Activated naive CD8-positive, alpha-beta T cell treated with anti-CD3 and anti-CD28 coated beads, Interleukin-2, amount 10 ng/mL, durations not matched to agents 7 days and 5 days (primary cell): Measurements from ENCODE around the gene OTULINL. TPM values are rescaled to one million over a fixed set of nuclear protein-coding genes. Genes with fewer than 3 reads are reported as not detected.
A peak's percentile ranks its signal among the peaks of the same experiment; 100 is the strongest.

Source experiments
- ATAC-seq: fragments of 150-1000 bp; cut with Tn5 transposase; one replicate; pipeline ENCODE4 v1.10.0; 2021; ENCODE audit warnings: low read depth, moderate library complexity
- POLR2A ChIA-PET: fragments of 350-600 bp; sonication (Branson Sonifier 250); formaldehyde crosslinking; loops from one replicate; lab custom pipeline; 2021; ENCODE audit warnings: antibody characterized with exemption; lab: Charles Lee
- DNase-seq: peaks from one replicate; pipeline ENCODE4 v3.0.0; 2021
- H3K27ac Mint-ChIP-seq: one replicate; pipeline ENCODE4 v1.8.0; 2022; ENCODE audit warnings: mild to moderate bottlenecking, mixed read lengths
- H3K27me3 Mint-ChIP-seq: one replicate; pipeline ENCODE4 v1.8.0; 2022; ENCODE audit warnings: mild to moderate bottlenecking, moderate library complexity, mixed read lengths
- H3K36me3 Mint-ChIP-seq: one replicate; pipeline ENCODE4 v1.8.0; 2021; ENCODE audit warnings: mild to moderate bottlenecking, mixed read lengths
- H3K4me1 Mint-ChIP-seq: one replicate; pipeline ENCODE4 v1.8.0; 2021; ENCODE audit warnings: mixed read lengths
- H3K4me3 Mint-ChIP-seq: one replicate; pipeline ENCODE4 v1.8.0; 2022; ENCODE audit warnings: mild to moderate bottlenecking, moderate library complexity, mixed read lengths
- H3K9me3 Mint-ChIP-seq: one replicate; pipeline ENCODE4 v1.8.0; 2021; ENCODE audit warnings: mixed read lengths
- total RNA-seq, 2 experiments: library from RNA; stranded (reverse); gene quantifications; one replicate each; pipeline ENCODE4 v1.2.3, GENCODE V29; 2021

OTULINL gene
- total RNA-seq, 2 experiments from 2014 or later: 67.7 to 68.4 TPM

DNA sequence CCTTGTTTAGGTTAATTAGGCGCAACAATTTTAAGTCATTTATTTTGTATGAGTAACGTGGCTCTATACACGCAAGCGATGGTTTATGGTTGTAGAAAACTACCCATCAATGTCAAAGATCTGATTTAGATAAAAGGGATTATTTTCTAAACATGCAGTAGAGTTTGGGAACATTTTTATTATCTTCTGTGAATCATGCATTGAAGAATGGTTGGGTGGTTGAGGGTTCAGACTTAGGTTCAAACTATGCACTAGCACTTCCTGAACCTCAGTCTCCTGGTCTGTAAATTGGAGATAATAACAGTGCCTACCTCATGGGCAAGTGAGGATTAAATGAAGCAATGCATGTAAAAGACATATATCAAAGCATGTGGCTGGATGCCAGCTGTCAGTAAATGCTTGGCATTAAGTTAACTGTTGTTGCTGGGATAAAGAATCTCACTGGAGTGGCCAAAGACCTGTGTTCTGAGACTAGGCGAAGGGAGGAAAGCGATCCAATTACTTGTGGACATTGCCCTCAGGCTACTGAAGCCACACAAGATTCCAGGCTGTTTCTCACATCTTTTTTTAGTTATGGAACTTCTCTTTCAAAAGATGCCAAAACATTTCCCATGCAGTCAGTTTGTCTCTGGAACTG, 1.1 kb upstream of the OTULINL start:
- DNase-seq (no peak), ATAC-seq (no peak)
- peaks cover 5% of the 10 kb centered on the region for H3K9me3 Mint-ChIP-seq
- POLR2A ChIA-PET: interaction anchor here (5.1 kb wide), 1 partner anchor 12 kb away, joined by 118 read pairs; no protein-coding TSS in a partner anchor
- H3K4me1 Mint-ChIP-seq: peaks cover 26% of the 10 kb centered on the region
- H3K27ac Mint-ChIP-seq: no peak overlapping the region
- H3K27me3 Mint-ChIP-seq: peaks cover 15% of the 10 kb centered on the region
- H3K36me3 Mint-ChIP-seq: peaks cover 20% of the 10 kb centered on the region
- H3K4me3 Mint-ChIP-seq: peak overlapping the region; percentile 77

DNA sequence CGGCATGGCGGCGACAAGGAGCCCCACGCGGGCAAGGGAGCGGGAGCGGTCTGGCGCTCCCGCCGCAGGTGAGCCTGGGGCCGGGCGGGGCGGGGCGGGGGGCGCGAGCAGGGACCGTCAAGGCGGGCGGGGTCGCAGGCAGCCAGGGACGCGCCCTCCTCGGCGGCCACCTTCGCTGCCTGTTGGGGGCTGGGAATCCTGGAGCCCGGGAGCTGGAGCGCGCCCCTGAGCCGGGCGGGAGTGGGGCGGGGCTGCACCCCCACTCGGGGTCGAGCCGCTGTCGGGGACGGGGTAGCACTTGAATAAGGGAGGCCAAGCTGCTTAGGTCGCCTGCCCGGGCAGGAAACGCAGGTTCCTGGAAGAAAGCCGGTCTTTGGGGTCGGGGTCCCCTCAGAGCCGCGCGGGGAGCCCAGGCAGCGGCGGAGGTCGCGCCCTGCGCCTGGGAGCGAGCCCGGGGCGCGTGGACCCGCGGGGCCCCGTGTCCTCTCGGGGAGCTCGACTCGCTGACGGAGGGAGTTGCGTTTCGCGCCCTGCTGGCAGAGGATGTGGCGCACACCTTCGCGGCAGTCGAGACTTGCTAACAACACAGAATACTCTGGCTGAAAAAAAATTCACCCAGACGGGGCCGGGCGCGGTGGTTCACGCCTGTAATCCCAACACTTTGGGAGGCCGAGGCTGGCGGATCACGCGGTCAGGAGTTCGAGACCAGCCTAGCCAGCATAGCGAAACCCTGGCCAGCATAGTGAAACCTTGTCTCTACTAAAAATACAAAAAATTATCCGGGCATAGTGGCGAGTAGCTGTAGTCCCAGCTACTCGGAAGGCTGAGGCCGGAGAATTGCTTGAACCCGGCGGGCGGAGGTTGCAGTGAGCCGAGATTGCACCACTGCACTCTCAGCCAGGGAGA, 552 bp downstream of the OTULINL start:
- Mint-ChIP-seq H3K4me3 (peak overlapping the region; percentile 91), H3K36me3 (peaks cover 32% of the 10 kb centered on the region), H3K27ac (peak overlapping the region; percentile 88), H3K4me1 (peaks cover 39% of the 10 kb centered on the region), H3K27me3 (peaks cover 15% of the 10 kb centered on the region), H3K9me3 (peaks cover 3% of the 10 kb centered on the region)
- POLR2A ChIA-PET: interaction anchor here (0.6 to 5.1 kb wide), 28 partner anchors 10 to 217 kb away, joined by 3 to 118 read pairs (median 4); no protein-coding TSS in a partner anchor
- DNase-seq: peak; percentile 85
- peak; percentile 84 for ATAC-seq

DNA sequence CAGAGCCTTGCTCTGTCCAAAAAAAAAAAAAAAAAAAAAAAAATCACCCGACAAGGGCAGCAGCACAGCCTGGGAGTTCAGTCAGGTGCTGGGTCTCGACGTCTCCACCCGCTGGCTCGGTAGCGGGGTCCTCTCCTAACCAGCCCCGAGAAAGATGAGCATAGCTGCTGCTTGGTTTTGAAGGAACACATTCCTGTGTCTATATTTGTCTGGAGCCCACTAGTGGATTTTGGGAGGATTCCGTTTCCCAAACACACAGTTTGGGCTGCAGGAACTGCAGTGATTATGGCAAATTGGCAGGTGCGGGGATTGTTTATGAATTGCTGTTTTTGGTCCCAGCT, 1.2 kb downstream of the OTULINL start:
- Mint-ChIP-seq H3K4me1 (peaks cover 44% of the 10 kb centered on the region), H3K4me3 (peak overlapping the region; percentile 91), H3K9me3 (peaks cover 3% of the 10 kb centered on the region), H3K27ac (peak overlapping the region; percentile 88), H3K36me3 (peaks cover 36% of the 10 kb centered on the region), H3K27me3 (peaks cover 15% of the 10 kb centered on the region)
- POLR2A ChIA-PET: interaction anchor here (0.6 to 5.1 kb wide), 27 partner anchors 10 to 217 kb away, joined by 3 to 118 read pairs (median 4); no protein-coding TSS in a partner anchor
- ATAC-seq (peak; percentile 3), DNase-seq (no peak)

DNA sequence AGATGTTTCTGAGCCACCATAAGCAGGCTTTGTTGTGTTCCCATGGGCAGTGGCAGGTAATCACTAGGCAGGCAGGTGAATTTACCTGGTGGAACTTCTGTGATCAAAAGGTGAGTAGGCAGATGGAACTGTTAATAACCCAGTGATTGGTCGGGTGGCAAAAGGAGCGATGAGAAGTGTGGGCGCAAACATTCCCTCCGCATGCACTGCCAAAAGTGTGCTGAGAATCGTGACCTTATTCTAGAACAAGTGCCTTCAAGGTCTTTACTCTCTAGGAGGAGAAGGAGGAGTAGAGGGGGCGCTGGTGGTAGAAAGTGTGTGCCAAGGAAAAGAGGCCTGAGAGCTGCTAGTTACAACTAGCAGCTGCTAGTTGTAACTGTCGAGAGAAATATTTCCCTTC, 3.3 kb downstream of the OTULINL start:
- POLR2A ChIA-PET: interaction anchor here (5.1 kb wide), 1 partner anchor 8 kb away, joined by 118 read pairs; no protein-coding TSS in a partner anchor
- Mint-ChIP-seq H3K4me3 (peak overlapping the region; percentile 51), H3K27me3 (peaks cover 5% of the 10 kb centered on the region), H3K36me3 (peaks cover 46% of the 10 kb centered on the region), H3K27ac (no peak overlapping the region), H3K4me1 (peaks cover 60% of the 10 kb centered on the region), H3K9me3 (no peaks in the 10 kb centered on the region)
- ATAC-seq: no peak
- DNase-seq: no peak

DNA sequence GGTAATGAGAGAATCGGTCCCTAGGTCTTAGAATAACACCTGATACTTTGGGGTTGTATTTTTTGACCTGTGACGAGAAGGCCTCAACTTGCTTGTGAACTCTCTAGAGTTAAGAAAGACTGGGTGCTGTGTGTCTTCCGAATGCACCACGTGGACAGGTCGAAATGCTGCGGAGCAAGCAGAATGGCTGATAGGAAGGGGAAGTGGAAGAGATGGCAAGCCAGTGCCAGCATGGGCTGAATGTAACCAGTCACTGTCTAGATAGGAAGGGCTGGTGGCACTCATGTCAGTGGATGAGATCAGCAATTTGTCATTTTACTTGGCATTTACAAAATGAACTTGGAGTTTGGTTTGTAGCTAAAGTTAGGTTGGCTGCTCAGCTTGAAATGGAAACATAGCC, 5.6 kb downstream of the OTULINL start:
- peaks cover 47% of the 10 kb centered on the region for H3K36me3 Mint-ChIP-seq
- ATAC-seq (no peak), DNase-seq (no peak)
- POLR2A ChIA-PET: no interaction called here
- H3K9me3 Mint-ChIP-seq: no peaks in the 10 kb centered on the region
- no peak overlapping the region for H3K4me3 Mint-ChIP-seq
- no peaks in the 10 kb centered on the region for H3K27me3 Mint-ChIP-seq
- no peak overlapping the region for H3K27ac Mint-ChIP-seq
- H3K4me1 Mint-ChIP-seq: peaks cover 73% of the 10 kb centered on the region

DNA sequence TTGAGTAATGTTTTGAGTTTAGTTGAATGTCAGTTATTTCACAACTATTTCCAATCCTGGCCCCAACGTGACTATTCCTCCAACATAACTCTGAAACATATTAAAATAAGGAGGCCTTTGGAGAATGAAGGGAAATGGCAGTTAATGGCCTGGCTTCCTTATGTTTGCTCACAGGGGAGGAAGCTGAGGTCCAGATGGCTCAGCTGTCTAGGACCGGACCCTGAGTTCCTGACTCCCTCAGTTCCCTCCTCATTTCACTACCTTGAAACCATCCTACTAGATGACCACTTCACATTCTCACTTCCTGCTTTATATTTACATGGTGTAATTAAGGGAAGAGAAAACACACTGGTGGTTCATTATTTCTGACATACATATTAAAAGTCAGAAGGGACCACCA, 6.6 kb downstream of the OTULINL start:
- no peaks in the 10 kb centered on the region for H3K27me3 Mint-ChIP-seq
- H3K36me3 Mint-ChIP-seq: peaks cover 51% of the 10 kb centered on the region
- ATAC-seq (no peak), DNase-seq (no peak)
- H3K4me1 Mint-ChIP-seq: peaks cover 82% of the 10 kb centered on the region
- POLR2A ChIA-PET: no interaction called here
- no peak overlapping the region for H3K27ac Mint-ChIP-seq
- no peak overlapping the region for H3K4me3 Mint-ChIP-seq
- H3K9me3 Mint-ChIP-seq: no peaks in the 10 kb centered on the region

DNA sequence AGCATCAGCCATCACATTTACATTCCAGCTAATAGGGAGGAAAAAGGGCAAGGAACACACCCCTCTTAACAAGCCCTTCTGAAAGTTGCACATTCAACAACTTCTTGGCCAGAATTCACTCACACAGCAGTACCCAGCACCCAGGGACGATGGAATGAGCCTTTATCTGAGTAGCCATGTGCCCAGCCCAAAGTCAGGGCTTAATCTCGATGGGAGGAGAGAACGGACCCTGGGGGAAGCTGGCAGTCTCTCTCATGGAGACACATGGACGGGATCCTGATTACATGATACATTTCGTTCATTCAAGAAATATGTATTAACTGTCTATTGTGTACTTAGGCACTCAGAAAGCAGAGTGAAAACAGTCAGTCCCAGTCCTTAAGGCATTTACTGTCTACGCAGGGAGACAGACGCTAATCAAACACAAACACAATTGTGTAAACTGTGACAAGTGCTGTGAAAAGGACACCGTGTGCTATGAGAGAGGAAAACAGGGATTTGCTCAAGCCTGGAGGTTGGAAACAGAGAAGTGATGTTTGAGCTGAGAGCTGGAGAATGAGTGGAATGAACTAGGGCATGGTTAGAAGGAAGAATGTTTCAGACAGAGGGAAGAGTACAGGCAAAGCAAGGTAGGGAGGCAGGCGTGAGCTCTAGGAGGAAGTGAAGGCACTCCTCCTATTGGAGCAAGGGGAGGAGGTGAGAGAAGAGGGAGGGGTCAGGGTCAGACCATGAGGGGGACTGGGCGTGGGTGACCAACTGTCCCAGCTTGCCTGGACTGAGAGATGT, 7.4 kb downstream of the OTULINL start:
- POLR2A ChIA-PET: interaction anchor here (6.6 kb wide), 1 partner anchor 6 kb away, joined by 118 read pairs; the partner anchor contains the start of gene OTULINL
- no peak for DNase-seq
- no peak for ATAC-seq
- H3K27me3 Mint-ChIP-seq: no peaks in the 10 kb centered on the region
- peak overlapping the region; percentile 21 for H3K4me3 Mint-ChIP-seq
- H3K27ac Mint-ChIP-seq: peak overlapping the region; percentile 26
- H3K4me1 Mint-ChIP-seq: peaks cover 82% of the 10 kb centered on the region
- H3K9me3 Mint-ChIP-seq: no peaks in the 10 kb centered on the region
- peaks cover 45% of the 10 kb centered on the region for H3K36me3 Mint-ChIP-seq

DNA sequence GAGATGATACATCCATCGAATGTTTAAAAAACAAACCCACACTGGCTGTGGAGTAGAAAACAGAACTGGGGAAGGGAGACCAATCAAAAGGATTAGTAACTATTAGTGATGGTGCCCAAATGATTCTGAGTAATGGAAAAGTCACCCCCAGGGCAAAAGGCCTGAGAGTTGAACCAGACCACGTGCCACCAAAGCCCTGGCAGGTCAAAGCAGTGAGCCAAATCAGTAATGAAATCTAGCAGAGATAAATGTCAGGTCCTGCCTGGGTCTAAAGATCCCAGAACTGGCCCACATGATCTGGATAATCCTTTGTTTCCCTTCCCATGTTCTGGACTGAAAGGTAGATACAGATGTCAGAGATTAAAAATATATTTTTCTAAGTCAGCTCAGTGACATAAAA, 9.4 kb downstream of the OTULINL start:
- no peaks in the 10 kb centered on the region for H3K9me3 Mint-ChIP-seq
- H3K27me3 Mint-ChIP-seq: no peaks in the 10 kb centered on the region
- ATAC-seq (no peak), DNase-seq (no peak)
- H3K4me1 Mint-ChIP-seq: peaks cover 83% of the 10 kb centered on the region
- peak overlapping the region; percentile 48 for H3K4me3 Mint-ChIP-seq
- H3K27ac Mint-ChIP-seq: peak overlapping the region; percentile 76
- POLR2A ChIA-PET: interaction anchor here (1.2 to 6.6 kb wide), 2 partner anchors 8 to 204 kb away, joined by 3 to 118 read pairs; partner anchors contain the start of gene OTULINL
- H3K36me3 Mint-ChIP-seq: peaks cover 33% of the 10 kb centered on the region

DNA sequence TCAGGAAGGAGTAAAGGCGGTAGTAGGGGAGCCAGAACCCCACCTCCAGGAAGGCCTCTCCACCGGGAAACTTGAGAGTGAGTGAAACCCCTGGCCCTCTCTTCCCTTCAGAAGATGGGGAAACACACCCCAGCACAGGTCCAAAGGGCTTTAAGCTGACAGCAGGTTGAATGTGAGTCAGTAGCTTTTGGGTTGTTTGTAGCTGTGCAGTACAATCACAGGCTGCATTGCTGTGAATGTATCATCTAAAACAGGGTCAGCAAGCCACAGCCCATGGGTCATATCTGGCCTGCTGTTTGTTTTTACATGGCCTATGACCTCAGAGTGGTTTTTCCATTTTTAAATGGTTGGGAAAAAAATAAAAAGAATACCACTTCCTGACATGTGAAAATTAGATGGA, 10.0 kb downstream of the OTULINL start:
- Mint-ChIP-seq H3K4me1 (peaks cover 86% of the 10 kb centered on the region), H3K27me3 (no peaks in the 10 kb centered on the region), H3K27ac (peak overlapping the region; percentile 76), H3K36me3 (peaks cover 35% of the 10 kb centered on the region), H3K9me3 (no peaks in the 10 kb centered on the region), H3K4me3 (peak overlapping the region; percentile 85)
- no peak for DNase-seq
- POLR2A ChIA-PET: interaction anchor here (6.6 kb wide), 1 partner anchor 9 kb away, joined by 118 read pairs; the partner anchor contains the start of gene OTULINL
- no peak for ATAC-seq

DNA sequence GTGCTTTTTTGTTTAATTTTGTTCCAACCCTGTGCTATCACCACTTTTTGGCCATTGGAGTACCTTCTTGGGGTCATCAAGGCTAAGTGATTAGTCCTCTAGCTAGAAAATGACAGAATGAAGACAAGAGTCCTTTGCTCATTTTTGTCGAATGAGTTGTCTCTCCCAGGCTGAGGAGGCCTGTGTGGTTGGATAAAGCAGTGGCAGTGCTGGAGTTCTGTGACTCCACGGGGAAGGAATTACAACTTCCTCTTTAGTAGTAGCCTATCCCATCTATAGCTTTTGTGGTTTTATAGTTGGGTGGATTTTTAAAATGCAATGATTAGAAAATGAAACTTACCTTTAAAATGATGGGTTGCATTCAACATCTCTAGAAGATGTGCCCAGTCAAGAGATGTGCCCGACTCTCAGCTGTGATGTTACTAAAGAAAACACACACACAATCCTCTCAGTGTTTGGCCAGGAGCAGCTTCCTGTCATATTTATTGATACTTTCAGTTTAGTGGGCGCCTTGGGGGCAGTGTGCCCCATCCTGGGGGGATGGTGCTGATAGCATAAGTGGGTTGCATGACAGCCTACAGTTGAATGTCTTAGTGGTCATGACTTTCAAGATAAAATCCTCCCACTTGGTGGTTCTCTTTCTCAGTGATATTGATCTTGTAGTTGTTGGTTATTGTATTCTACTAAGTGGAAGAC, 11.9 kb downstream of the OTULINL start:
- POLR2A ChIA-PET: interaction anchor here (0.7 to 6.6 kb wide), 9 partner anchors 11 to 228 kb away, joined by 3 to 118 read pairs (median 4); partner anchors contain the start of gene OTULINL
- H3K4me1 Mint-ChIP-seq: peaks cover 88% of the 10 kb centered on the region

DNA sequence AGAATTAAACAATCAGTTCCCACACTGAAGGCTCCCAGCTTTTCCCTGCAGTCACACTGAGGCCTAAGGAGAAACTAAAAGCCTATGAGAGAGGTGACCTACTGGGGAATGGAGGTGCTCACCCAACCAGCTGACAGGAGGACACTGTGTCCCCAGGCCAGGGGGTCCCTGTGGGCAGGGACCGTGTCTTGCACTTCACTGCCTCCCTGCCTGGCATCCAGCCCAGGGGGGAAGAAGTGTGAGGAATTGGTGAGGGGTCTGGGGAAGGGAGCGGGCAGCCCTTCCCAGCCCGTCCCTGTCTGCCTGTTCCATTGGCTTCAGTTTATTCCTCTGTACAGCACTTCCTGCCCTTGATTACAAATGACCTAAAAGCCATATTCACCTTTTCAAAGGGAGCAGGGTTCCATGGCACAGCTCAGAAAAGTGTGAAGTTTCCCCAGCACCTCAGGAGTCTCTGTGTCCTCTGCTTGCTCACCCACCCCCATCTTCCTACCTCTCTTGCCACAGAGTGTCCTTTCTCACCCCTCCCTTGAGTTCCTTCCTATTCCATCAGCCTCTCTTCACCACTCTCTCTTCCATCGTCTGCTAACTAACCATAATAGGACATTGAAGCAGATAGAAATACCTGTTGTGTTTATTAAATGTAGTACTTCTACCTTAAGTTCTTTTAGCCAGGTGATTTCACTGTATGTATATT, 12.9 kb downstream of the OTULINL start:
- DNase-seq (no peak), ATAC-seq (no peak)
- H3K4me1 Mint-ChIP-seq: peaks cover 79% of the 10 kb centered on the region
- H3K4me3 Mint-ChIP-seq: peak overlapping the region; percentile 85
- no peaks in the 10 kb centered on the region for H3K9me3 Mint-ChIP-seq
- H3K27me3 Mint-ChIP-seq: no peaks in the 10 kb centered on the region
- H3K36me3 Mint-ChIP-seq: peaks cover 37% of the 10 kb centered on the region
- H3K27ac Mint-ChIP-seq: peak overlapping the region; percentile 97
- POLR2A ChIA-PET: interaction anchor here (0.6 to 6.6 kb wide), 9 partner anchors 12 to 241 kb away, joined by 3 to 118 read pairs (median 5); partner anchors contain the start of gene OTULINL

More for the DNA sequence above, 11.9 kb downstream of the OTULINL start:
- Mint-ChIP-seq H3K9me3 (no peaks in the 10 kb centered on the region), H3K36me3 (peaks cover 39% of the 10 kb centered on the region), H3K27ac (peak overlapping the region; percentile 97), H3K4me3 (peak overlapping the region; percentile 85), H3K27me3 (no peaks in the 10 kb centered on the region)
- ATAC-seq (peak; percentile 57), DNase-seq (peak; percentile 60)
